Measurements from ENCODE around the gene CKLF.

GRCh38 chr16:66594739-66595138, 42.4 kb downstream of the CKLF start:
- TF ChIP-seq EZH2 (IDR thresholded peaks at IDR 0.05; ENCODE audit: insufficient read depth, poor library complexity, severe bottlenecking) (no peak), EZH2phosphoT487 (IDR thresholded peaks at IDR 0.05; ENCODE audit: insufficient read depth, low read depth) (no peak)
